ENCODE data around the gene CAMK1D. TPM values are rescaled to one million over a fixed set of nuclear protein-coding genes. Genes with fewer than 3 reads are reported as not detected.

Gene CAMK1D
- total RNA-seq, 1 experiment from 2014 or later: 6.0 TPM

DNA sequence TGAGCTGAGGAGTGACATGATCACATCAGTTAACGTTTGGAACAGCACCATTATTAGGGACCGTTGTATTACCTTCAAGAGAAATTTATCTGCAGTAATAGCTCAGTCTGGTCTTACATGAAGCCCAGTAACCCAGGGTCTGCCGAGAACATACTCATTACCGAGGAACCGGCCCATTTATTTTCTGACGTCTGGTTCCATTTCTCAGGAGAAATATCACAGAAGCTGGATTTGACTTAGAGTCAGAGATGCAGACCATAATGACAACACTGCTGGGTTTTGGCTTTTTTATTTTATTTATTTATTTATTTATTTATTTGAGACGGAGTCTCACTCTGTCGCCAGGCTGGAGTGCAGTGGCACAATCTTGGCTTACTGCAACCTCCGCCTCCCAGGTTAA, 489.0 kb downstream of the CAMK1D start:
- H3K36me3 ChIP-seq (ENCODE audit: low read depth): no peaks in the 10 kb centered on the region
- H2AFZ ChIP-seq: no peak overlapping the region
- H3K4me1 ChIP-seq (replicated peaks; ENCODE audit: insufficient read depth): no peaks in the 10 kb centered on the region
- intact Hi-C loops (cut with micrococcal nuclease; ENCODE audit: unreplicated experiment): no loop called here
- H3K9me3 ChIP-seq (ENCODE audit: insufficient read depth, low read depth): no peaks in the 10 kb centered on the region
- TF ChIP-seq, protein P1, sequence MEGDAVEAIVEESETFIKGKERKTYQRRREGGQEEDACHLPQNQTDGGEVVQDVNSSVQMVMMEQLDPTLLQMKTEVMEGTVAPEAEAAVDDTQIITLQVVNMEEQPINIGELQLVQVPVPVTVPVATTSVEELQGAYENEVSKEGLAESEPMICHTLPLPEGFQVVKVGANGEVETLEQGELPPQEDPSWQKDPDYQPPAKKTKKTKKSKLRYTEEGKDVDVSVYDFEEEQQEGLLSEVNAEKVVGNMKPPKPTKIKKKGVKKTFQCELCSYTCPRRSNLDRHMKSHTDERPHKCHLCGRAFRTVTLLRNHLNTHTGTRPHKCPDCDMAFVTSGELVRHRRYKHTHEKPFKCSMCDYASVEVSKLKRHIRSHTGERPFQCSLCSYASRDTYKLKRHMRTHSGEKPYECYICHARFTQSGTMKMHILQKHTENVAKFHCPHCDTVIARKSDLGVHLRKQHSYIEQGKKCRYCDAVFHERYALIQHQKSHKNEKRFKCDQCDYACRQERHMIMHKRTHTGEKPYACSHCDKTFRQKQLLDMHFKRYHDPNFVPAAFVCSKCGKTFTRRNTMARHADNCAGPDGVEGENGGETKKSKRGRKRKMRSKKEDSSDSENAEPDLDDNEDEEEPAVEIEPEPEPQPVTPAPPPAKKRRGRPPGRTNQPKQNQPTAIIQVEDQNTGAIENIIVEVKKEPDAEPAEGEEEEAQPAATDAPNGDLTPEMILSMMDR (conservative IDR thresholded peaks at IDR 0.05): no peak
- no peak for TF ChIP-seq EZH2 (IDR thresholded peaks at IDR 0.05; ENCODE audit: low read depth)
- ChIA-PET POLR2A (ENCODE audit: unreplicated experiment) (no interaction called here), CTCF (no interaction called here)
- H3F3A ChIP-seq (ENCODE audit: insufficient read depth, low read depth): no peaks in the 10 kb centered on the region
- DNase-seq: no peak
- no peak overlapping the region for H3K4me3 ChIP-seq
- H3K27me3 ChIP-seq (ENCODE audit: insufficient read depth, low read depth): no peaks in the 10 kb centered on the region
- no peaks in the 10 kb centered on the region for H4K20me1 ChIP-seq (ENCODE audit: insufficient read depth)
- H3K4me2 ChIP-seq: no peak overlapping the region
- no peak overlapping the region for H3K27ac ChIP-seq
- no TSS peak for BruUV-seq (replicated peaks)
- no peaks in the 10 kb centered on the region for H3K79me2 ChIP-seq (ENCODE audit: low read depth)
- no peaks in the 10 kb centered on the region for H3K9me2 ChIP-seq (ENCODE audit: insufficient read depth)

DNA sequence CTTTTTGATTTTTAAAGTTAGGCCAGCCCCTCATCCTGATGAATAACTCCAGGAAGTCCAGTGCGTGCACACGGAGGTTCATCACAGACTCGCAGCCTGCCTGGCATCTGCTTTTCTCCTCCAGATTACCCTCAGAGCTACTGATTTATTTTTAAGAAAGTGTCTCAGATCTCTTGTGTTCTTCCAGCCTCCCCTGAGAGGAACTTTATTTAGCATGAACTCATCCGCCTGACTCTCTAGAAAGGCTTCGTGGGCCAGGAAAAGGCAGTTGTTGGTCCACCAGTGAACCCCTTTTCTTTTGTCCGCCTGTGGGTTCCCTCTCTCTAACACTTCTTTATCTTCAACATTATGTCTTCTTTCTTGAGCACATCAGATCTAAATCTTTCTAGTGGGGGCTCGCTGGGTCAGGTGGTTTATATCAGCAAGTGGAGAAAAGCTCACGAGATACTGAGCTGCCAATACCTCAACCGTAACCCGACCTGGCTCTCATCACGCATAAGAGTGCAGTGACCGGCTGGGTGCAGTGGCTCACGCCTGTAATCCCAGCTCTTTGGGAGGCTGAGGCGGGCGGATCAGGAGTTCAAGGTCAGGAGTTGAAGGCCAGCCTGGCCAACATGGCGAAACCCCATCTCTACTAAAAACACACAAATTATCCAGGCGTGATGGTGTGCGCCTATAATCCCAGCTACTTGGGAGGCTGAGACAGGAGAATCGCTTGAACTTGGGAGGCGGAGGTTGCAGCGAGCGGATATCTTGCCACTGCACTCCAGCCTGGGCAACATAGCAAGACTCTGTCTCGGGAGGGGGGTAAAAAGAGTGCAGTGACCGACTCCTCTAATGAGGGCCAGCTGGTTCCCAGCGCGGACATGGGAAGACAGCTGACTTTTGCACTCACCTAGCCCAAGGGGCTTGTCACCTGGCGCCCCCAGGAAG, 489.9 kb downstream of the CAMK1D start:
- Histone ChIP-seq H3K27ac (no peak overlapping the region), H3K4me2 (no peak overlapping the region), H3F3A (ENCODE audit: insufficient read depth, low read depth) (no peaks in the 10 kb centered on the region), H2AFZ (no peak overlapping the region), H3K36me3 (ENCODE audit: low read depth) (no peaks in the 10 kb centered on the region), H4K20me1 (ENCODE audit: insufficient read depth) (no peaks in the 10 kb centered on the region), H3K9me3 (ENCODE audit: insufficient read depth, low read depth) (no peaks in the 10 kb centered on the region), H3K27me3 (ENCODE audit: insufficient read depth, low read depth) (no peaks in the 10 kb centered on the region), H3K4me3 (no peak overlapping the region), H3K79me2 (ENCODE audit: low read depth) (no peaks in the 10 kb centered on the region), H3K4me1 (replicated peaks; ENCODE audit: insufficient read depth) (no peaks in the 10 kb centered on the region), H3K9me2 (ENCODE audit: insufficient read depth) (no peaks in the 10 kb centered on the region)
- ChIA-PET CTCF (no interaction called here), POLR2A (ENCODE audit: unreplicated experiment) (no interaction called here)
- TF ChIP-seq, protein P1 (conservative IDR thresholded peaks at IDR 0.05): no peak
- no peak for TF ChIP-seq EZH2 (IDR thresholded peaks at IDR 0.05; ENCODE audit: low read depth)
- intact Hi-C loops (cut with micrococcal nuclease; ENCODE audit: unreplicated experiment): no loop called here
- no TSS peak for BruUV-seq (replicated peaks)
- DNase-seq: no peak

DNA sequence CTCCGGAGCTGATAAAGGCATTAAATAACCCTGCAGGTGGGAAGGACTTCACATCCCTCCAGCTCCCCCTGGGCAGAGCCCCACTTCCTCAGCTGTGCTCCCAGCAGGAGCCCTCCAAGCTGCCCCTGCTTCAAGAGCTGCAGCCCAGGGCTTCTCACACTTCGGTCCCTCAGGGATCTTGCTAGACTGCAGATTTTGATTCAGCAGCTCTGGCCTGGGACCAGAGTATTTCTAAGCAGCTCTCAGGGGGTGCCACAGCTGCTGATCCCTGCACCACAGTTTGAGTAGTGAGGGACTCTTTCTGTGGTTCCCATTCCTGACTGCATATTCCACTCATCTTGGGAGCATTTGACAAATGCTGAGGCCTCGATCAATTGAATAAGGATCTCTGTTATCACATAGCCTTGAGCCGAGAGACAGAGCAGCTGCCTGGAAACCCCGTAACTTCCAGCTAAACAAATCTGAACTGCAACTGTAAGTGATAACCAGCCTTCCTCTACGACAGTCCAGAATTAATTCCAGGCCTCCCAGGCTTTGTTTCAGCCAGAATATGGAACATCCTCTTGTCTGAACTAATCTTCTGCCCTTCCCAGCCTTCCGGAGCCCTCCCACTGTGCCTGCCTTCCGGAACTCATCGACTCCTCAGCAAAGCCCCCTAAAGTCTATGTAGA, 490.7 kb downstream of the CAMK1D start:
- H3K9me2 ChIP-seq (ENCODE audit: insufficient read depth): no peaks in the 10 kb centered on the region
- H2AFZ ChIP-seq: no peak overlapping the region
- no peak overlapping the region for H3K4me2 ChIP-seq
- DNase-seq: no peak
- no peak overlapping the region for H3K4me3 ChIP-seq
- H3K36me3 ChIP-seq (ENCODE audit: low read depth): no peaks in the 10 kb centered on the region
- H3K27ac ChIP-seq: no peak overlapping the region
- H4K20me1 ChIP-seq (ENCODE audit: insufficient read depth): no peaks in the 10 kb centered on the region
- no TSS peak for BruUV-seq (replicated peaks)
- H3K27me3 ChIP-seq (ENCODE audit: insufficient read depth, low read depth): no peaks in the 10 kb centered on the region
- TF ChIP-seq, protein P1 (conservative IDR thresholded peaks at IDR 0.05): no peak
- TF ChIP-seq EZH2 (IDR thresholded peaks at IDR 0.05; ENCODE audit: low read depth): no peak
- intact Hi-C loops (cut with micrococcal nuclease; ENCODE audit: unreplicated experiment): no loop called here
- CTCF ChIA-PET: no interaction called here
- POLR2A ChIA-PET (ENCODE audit: unreplicated experiment): no interaction called here
- H3K79me2 ChIP-seq (ENCODE audit: low read depth): no peaks in the 10 kb centered on the region
- H3K9me3 ChIP-seq (ENCODE audit: insufficient read depth, low read depth): no peaks in the 10 kb centered on the region
- peaks cover 6% of the 10 kb centered on the region for H3K4me1 ChIP-seq (replicated peaks; ENCODE audit: insufficient read depth)
- no peaks in the 10 kb centered on the region for H3F3A ChIP-seq (ENCODE audit: insufficient read depth, low read depth)

All from PC-9 (cell line).